CD4-positive, alpha-beta T cell treated with Interleukin-6 for 4 hours (primary cell): ENCODE results near the gene PMEPA1.
"Not testable (repeated sequence)": the region's sequence is repeated elsewhere in the genome, so short reads cannot be mapped to it uniquely, and the experiment has no call there.

Experiments
- DNase-seq: peaks from one replicate; pipeline ENCODE4 v3.0.0-alpha.2; 2020; ENCODE audit warnings: mixed read lengths

The PMEPA1 gene

GRCh38 chr20:57647933-57648785 lies 61.7 kb downstream of the PMEPA1 start:
- DNase-seq = no peak

GRCh38 chr20:57647006-57647932 lies 62.5 kb downstream of the PMEPA1 start:
- DNase-seq = no peak

- no peak for DNase-seq
Measured at GRCh38 chr20:57638895-57639236, 70.9 kb downstream of the PMEPA1 start.

- no peak for DNase-seq
Measured at GRCh38 chr20:57638173-57638894, 71.5 kb downstream of the PMEPA1 start.

GRCh38 chr20:57633945-57634491 lies 75.8 kb downstream of the PMEPA1 start:
- peak; percentile 34 for DNase-seq

- DNase-seq = no peak
Measured at GRCh38 chr20:57632286-57632685, 77.5 kb downstream of the PMEPA1 start.

- peak; percentile 51 for DNase-seq
Measured at GRCh38 chr20:57630061-57630460, 79.8 kb downstream of the PMEPA1 start.

GRCh38 chr20:57629491-57629901 lies 80.3 kb downstream of the PMEPA1 start:
- DNase-seq = peak; percentile 41

GRCh38 chr20:57628962-57629308 lies 80.9 kb downstream of the PMEPA1 start:
- DNase-seq = not testable (repeated sequence)

GRCh38 chr20:57628047-57628961 lies 81.5 kb downstream of the PMEPA1 start:
- peak; percentile 83 for DNase-seq

- no peak for DNase-seq
Measured at GRCh38 chr20:57627339-57627738, 82.5 kb downstream of the PMEPA1 start.

GRCh38 chr20:57625978-57626377 lies 83.8 kb downstream of the PMEPA1 start:
- no peak for DNase-seq

GRCh38 chr20:57625181-57625958 lies 84.4 kb downstream of the PMEPA1 start:
- DNase-seq = no peak

- no peak for DNase-seq
Measured at GRCh38 chr20:57624124-57624523, 85.7 kb downstream of the PMEPA1 start.

GRCh38 chr20:57622579-57623381 lies 87.0 kb downstream of the PMEPA1 start:
- DNase-seq = peak; percentile 80

- DNase-seq = no peak
Measured at GRCh38 chr20:57622201-57622570, 87.6 kb downstream of the PMEPA1 start.

GRCh38 chr20:57621421-57622200 lies 88.2 kb downstream of the PMEPA1 start:
- no peak for DNase-seq

GRCh38 chr20:57620999-57621398 lies 88.8 kb downstream of the PMEPA1 start:
- peak; percentile 42 for DNase-seq
